Astrocyte (in vitro differentiated cells and primary cell): ENCODE data around the gene RNU7-1. TPM values are rescaled to one million over a fixed set of nuclear protein-coding genes. Genes with fewer than 3 reads are reported as not detected.
A peak's percentile ranks its signal among the peaks of the same experiment; 100 is the strongest.

Experiments used
- DNase-seq: peaks from one replicate; pipeline ENCODE4 v3.0.0-alpha.2; 2010; ENCODE audit warnings: low read depth
- FAIRE-seq: peaks from 2 replicates; lab custom pipeline; 2011; peaks lifted over from hg19 to GRCh38; lab: Jason Lieb, UNC
- H2AFZ ChIP-seq: 2 replicates; pipeline ENCODE4 v1.6.0; 2012; ENCODE audit warnings: low read depth, low read length, inconsistent platforms
- H3K27ac ChIP-seq: 2 replicates; pipeline ENCODE4 v1.5.1; 2011; ENCODE audit warnings: low read depth, low read length, inconsistent platforms
- H3K27me3 ChIP-seq: 2 replicates; pipeline ENCODE4 v1.6.0; 2011; ENCODE audit warnings: low read length, inconsistent platforms; ENCODE audit not compliant: insufficient read depth
- H3K36me3 ChIP-seq: 2 replicates; pipeline ENCODE4 v1.5.1; 2011; ENCODE audit warnings: low read length, inconsistent platforms; ENCODE audit not compliant: insufficient read depth
- H3K4me1 ChIP-seq: 2 replicates; pipeline ENCODE4 v1.5.1; 2011; ENCODE audit warnings: low read length, inconsistent platforms; ENCODE audit not compliant: insufficient read depth
- H3K4me2 ChIP-seq: 2 replicates; pipeline ENCODE4 v1.6.0; 2012; ENCODE audit warnings: low read length, inconsistent platforms
- H3K4me3 ChIP-seq: 2 replicates; pipeline ENCODE4 v1.5.1; 2011; ENCODE audit warnings: low read depth, mild to moderate bottlenecking, low read length, inconsistent platforms; ENCODE audit not compliant: insufficient read depth
- H3K79me2 ChIP-seq: 2 replicates; pipeline ENCODE4 v1.6.0; 2012; ENCODE audit warnings: mild to moderate bottlenecking, low read length, inconsistent platforms; ENCODE audit not compliant: insufficient read depth
- H3K9ac ChIP-seq: 2 replicates; pipeline ENCODE4 v1.6.0; 2012; ENCODE audit warnings: mild to moderate bottlenecking, low read length, inconsistent platforms
- H3K9me3 ChIP-seq: 2 replicates; pipeline ENCODE4 v1.5.1; 2012; ENCODE audit warnings: low read depth, mild to moderate bottlenecking, low read length, inconsistent platforms; ENCODE audit not compliant: insufficient read depth
- H4K20me1 ChIP-seq: 2 replicates; pipeline ENCODE4 v1.6.0; 2012; ENCODE audit warnings: low read length, inconsistent platforms; ENCODE audit not compliant: insufficient read depth
- H3K27ac Mint-ChIP-seq: one replicate; pipeline ENCODE4 v1.8.0; 2021; ENCODE audit warnings: mild to moderate bottlenecking, mixed read lengths; ENCODE audit not compliant: unreplicated experiment
- H3K27me3 Mint-ChIP-seq: one replicate; pipeline ENCODE4 v1.8.0; 2021; ENCODE audit warnings: low read depth, mixed read lengths; ENCODE audit not compliant: unreplicated experiment
- H3K36me3 Mint-ChIP-seq: one replicate; pipeline ENCODE4 v1.8.0; 2021; ENCODE audit warnings: low read depth, mixed read lengths; ENCODE audit not compliant: unreplicated experiment
- H3K4me1 Mint-ChIP-seq: one replicate; pipeline ENCODE4 v1.8.0; 2021; ENCODE audit warnings: low read depth, mixed read lengths; ENCODE audit not compliant: unreplicated experiment
- H3K4me3 Mint-ChIP-seq: one replicate; pipeline ENCODE4 v1.8.0; 2021; ENCODE audit warnings: mild to moderate bottlenecking, moderate library complexity, mixed read lengths; ENCODE audit not compliant: unreplicated experiment
- H3K9me3 Mint-ChIP-seq: one replicate; pipeline ENCODE4 v1.8.0; 2021; ENCODE audit warnings: mild to moderate bottlenecking, mixed read lengths; ENCODE audit not compliant: unreplicated experiment
- CTCF ChIP-seq: IDR thresholded peaks from 2 replicates; pipeline ENCODE4 v1.5.1; 2011; ENCODE audit warnings: low read depth, mild to moderate bottlenecking, inconsistent platforms, low read length, moderate library complexity; ENCODE audit not compliant: insufficient read depth
- EZH2 ChIP-seq: IDR thresholded peaks from 2 replicates; pipeline ENCODE4 v1.6.1; 2012; ENCODE audit warnings: mild to moderate bottlenecking, low read length, inconsistent platforms; ENCODE audit not compliant: insufficient read depth
- total RNA-seq: library from RNA; stranded (reverse); gene quantifications from 2 replicates; pipeline ENCODE4 v1.2.1, GENCODE V29; 2021

The RNU7-1 gene
- total RNA-seq, 1 donor from 2014 or later: not detected

- H3K4me1 ChIP-seq: peaks cover 39% of the 10 kb centered on the region
- TF ChIP-seq EZH2 (peak; percentile 33), CTCF (no peak)
- no peak for FAIRE-seq
- Mint-ChIP-seq H3K9me3 (peaks cover 3% of the 10 kb centered on the region), H3K4me3 (peak overlapping the region; percentile 66), H3K27me3 (no peaks in the 10 kb centered on the region), H3K36me3 (peaks cover 18% of the 10 kb centered on the region), H3K4me1 (peaks cover 24% of the 10 kb centered on the region), H3K27ac (peak overlapping the region; percentile 82)
- peaks cover 24% of the 10 kb centered on the region for H3K36me3 ChIP-seq
- H3K27me3 ChIP-seq: no peaks in the 10 kb centered on the region
- peak overlapping the region; percentile 31 for H3K27ac ChIP-seq
- H2AFZ ChIP-seq: no peak overlapping the region
- H4K20me1 ChIP-seq: peaks cover 30% of the 10 kb centered on the region
- H3K79me2 ChIP-seq: peaks cover 23% of the 10 kb centered on the region
- peak overlapping the region; percentile 93 for H3K4me2 ChIP-seq
- H3K4me3 ChIP-seq: no peak overlapping the region
- DNase-seq: no peak
- H3K9me3 ChIP-seq: no peaks in the 10 kb centered on the region
- peak overlapping the region; percentile 91 for H3K9ac ChIP-seq
Measured at GRCh38 chr12:6938353-6939190, 5.0 kb upstream of the RNU7-1 start.

- no peaks in the 10 kb centered on the region for H3K27me3 Mint-ChIP-seq
- Histone ChIP-seq H3K4me1 (peaks cover 33% of the 10 kb centered on the region), H3K27me3 (no peaks in the 10 kb centered on the region), H2AFZ (no peak overlapping the region), H3K4me3 (no peak overlapping the region), H3K79me2 (peaks cover 17% of the 10 kb centered on the region), H4K20me1 (peaks cover 24% of the 10 kb centered on the region), H3K9me3 (no peaks in the 10 kb centered on the region), H3K9ac (peak overlapping the region; percentile 19), H3K4me2 (no peak overlapping the region), H3K27ac (no peak overlapping the region), H3K36me3 (peaks cover 22% of the 10 kb centered on the region)
- no peak for TF ChIP-seq CTCF
- no peak for TF ChIP-seq EZH2
- no peak for FAIRE-seq
- DNase-seq: no peak
- peaks cover 19% of the 10 kb centered on the region for H3K4me1 Mint-ChIP-seq
- H3K9me3 Mint-ChIP-seq: peaks cover 3% of the 10 kb centered on the region
- H3K36me3 Mint-ChIP-seq: peaks cover 13% of the 10 kb centered on the region
- H3K4me3 Mint-ChIP-seq: peak overlapping the region; percentile 64
- peak overlapping the region; percentile 82 for H3K27ac Mint-ChIP-seq
Measured at GRCh38 chr12:6939191-6939540, 4.5 kb upstream of the RNU7-1 start.

- no peak for DNase-seq
- Histone ChIP-seq H2AFZ (no peak overlapping the region), H3K9ac (peak overlapping the region; percentile 28), H4K20me1 (peaks cover 26% of the 10 kb centered on the region), H3K27me3 (no peaks in the 10 kb centered on the region), H3K27ac (no peak overlapping the region), H3K4me1 (peaks cover 39% of the 10 kb centered on the region), H3K9me3 (no peaks in the 10 kb centered on the region), H3K79me2 (peaks cover 20% of the 10 kb centered on the region), H3K4me2 (no peak overlapping the region), H3K4me3 (no peak overlapping the region), H3K36me3 (peaks cover 15% of the 10 kb centered on the region)
- Mint-ChIP-seq H3K27me3 (no peaks in the 10 kb centered on the region), H3K27ac (peak overlapping the region; percentile 69), H3K4me3 (no peak overlapping the region), H3K9me3 (peaks cover 3% of the 10 kb centered on the region), H3K4me1 (peaks cover 18% of the 10 kb centered on the region), H3K36me3 (peaks cover 3% of the 10 kb centered on the region)
- TF ChIP-seq CTCF (no peak), EZH2 (no peak)
- FAIRE-seq: no peak
Measured at GRCh38 chr12:6941267-6941666, 2.3 kb upstream of the RNU7-1 start.
